DOHH2 (cell line): ENCODE results near the gene KDM4C.

Experiments used
- CTCF ChIP-seq: fragments of 200-600 bp; sonication (generic); IDR thresholded peaks from one replicate; pipeline ENCODE4 v1.5.1; 2014; ENCODE audit warnings: antibody characterized with exemption, mild to moderate bottlenecking, low read depth, low read length; ENCODE audit not compliant: poor library complexity, severe bottlenecking
- EZH2phosphoT487 ChIP-seq: fragments of 200-600 bp; sonication (generic); IDR thresholded peaks from 2 replicates; pipeline ENCODE4 v1.6.1; 2017; ENCODE audit warnings: borderline replicate concordance, mild to moderate bottlenecking, antibody characterized with exemption, low read length, moderate library complexity, mixed read lengths

DNA sequence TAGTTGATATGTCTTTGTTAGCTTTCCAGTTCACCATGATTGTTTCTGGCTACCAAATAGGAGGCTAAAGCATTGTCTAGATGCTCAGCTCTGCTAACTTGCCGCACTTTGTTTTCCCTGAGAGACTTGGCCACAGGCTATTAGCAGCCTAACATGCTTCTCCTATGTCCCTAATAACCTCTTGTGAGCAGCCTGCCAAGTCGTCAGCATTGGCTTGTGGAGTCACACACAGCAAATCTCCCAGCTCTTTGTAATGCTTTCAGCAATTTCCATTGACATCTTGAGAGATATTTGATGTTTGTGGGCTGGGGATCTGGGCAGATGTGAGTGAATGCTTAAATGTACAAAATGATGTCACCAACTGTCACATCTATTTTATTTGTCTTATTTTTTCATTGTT, 346.9 kb downstream of the KDM4C start:
- TF ChIP-seq CTCF (no peak), EZH2phosphoT487 (no peak)
